Forelimb muscle (tissue), 1 donor: ENCODE results near the gene CAMK2B. TPM values are rescaled to one million over a fixed set of nuclear protein-coding genes. Genes with fewer than 3 reads are reported as not detected.

Experiments
- DNase-seq: peaks from one replicate; pipeline ENCODE4 v3.0.0-alpha.2; 2013; ENCODE audit warnings: low read depth
- polyA plus RNA-seq: library from polyadenylated mRNA; unstranded; fragments of 120-200 nt; gene quantifications from one replicate; pipeline ENCODE4 v1.2.1, GENCODE V29; 2013; ENCODE audit not compliant: insufficient read length

CAMK2B gene
- polyA plus RNA-seq, 1 donor = 22.9 TPM

DNA sequence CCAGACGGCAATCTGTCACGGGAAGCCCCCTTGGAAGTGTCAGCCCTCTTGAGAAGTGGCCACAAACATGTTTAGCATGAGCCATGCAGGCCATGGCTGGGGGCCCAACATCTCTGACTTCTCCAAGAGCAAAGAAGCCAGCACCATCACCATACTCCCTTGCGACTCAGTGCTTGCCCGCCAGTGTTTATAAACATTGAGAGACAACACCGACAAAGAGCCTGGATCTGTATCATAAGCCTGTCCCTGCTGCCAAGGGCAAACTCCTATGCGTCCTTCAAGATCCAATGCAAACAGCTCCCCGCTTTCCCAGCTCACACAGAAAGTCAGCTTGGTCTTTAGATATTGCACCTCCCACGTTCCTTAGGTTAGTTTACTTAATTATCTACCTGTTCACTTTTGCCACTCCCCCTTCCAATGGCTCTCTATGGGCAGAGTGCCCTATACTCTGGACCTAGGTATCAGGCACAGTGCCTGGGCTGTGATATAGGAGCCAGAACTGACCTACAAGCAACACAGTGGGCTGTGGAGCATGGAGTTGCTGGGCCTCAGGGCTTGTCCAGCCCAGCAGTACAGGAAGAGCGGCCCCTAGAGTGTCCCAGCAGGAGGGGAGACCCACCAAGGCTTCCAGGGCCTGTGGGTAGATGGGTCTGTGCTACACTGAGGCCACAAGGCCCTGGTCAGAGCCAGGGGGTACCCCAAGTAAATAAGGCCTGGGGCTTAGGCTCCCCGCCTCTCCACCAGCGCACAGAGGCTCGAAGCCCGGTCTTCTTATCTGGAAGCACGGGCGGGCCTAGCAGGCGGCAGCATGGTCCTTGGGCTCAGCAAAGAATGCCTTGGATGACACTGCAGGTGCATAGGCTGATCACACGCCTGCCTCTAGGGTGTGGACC is 37.7 kb downstream of the CAMK2B start:
- DNase-seq = no peak

DNA sequence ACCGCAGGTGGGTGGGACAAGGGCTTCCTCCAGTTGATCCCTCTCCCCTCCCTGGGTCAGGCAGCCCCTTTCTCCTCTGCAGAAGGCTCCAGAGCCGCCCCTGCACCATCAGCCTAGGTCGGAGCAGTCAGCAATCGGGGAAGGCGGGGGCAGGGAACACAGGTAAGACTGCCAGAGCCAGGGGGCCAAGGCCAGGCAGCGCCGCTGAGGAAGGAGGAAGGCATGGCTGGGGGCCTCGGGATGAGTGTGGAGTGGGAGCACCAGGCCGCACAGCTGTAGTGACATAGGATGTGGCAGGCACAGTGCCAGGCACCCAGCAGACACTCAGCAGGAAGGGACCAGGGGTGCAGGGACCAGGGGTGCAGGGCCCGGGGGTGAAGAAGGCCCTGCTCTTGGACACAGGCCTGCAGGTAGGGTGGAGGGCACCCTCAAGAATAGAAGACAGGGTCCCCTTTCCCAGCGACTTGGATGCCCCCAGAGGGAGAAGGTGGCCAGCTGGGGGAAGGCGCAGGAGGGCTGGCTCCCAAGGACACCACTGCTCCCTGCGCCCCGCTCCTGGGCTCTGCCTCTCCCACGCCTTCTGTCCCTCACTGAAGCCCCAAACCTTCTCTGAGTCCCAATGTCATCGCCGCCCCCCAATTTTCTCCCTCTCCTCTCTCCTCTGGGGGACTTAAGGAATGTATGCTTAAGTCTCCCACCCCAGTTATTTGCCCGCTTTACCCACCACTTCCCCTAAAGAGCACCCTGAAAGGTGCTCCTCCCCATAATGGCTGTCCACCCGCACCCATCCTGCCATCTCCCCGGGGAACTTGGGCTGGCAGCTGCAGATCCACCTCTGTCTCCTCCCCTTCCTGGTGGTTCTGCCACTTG is 38.5 kb downstream of the CAMK2B start:
- DNase-seq = no peak

DNA sequence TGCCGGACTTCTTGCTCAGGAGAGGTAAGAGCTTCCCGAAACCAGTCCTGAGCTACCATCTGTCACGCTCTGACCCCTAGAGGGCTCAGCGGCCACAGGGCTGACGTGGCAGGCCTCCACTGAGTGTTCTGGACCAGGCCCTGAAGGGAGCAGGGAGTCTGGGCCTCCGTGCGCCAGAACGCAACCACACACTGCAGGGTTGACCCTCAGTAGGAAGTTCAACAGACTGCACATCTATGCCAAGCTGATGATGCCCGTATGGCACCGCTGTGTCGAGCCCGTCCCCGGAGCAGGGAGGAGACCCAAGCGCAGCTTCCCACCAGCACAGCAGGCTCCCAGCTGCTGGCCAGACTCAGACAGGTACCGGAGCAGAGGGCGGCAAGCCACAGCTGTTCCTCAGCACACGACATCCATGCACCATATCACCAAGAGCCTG is 39.2 kb downstream of the CAMK2B start:
- DNase-seq = no peak

DNA sequence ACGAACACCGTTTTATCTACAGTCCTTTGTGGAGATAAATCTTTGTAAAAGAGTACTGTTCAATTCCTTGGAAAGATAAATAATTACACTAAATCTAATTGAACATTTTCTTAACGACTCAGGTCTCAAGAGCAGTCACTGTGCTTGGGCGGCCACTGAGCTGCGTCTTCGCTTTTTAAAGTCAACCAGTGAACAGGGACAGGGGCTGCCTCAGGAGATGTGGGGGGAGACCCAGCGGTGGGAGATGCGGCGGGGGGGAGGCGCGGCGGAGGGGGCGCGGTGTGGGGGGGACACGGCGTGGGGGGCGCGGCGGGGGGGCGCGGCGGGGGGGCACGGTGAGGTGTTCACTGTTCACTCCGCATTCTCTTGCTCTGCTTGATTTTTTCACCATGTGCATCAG is 39.8 kb downstream of the CAMK2B start:
- no peak for DNase-seq

DNA sequence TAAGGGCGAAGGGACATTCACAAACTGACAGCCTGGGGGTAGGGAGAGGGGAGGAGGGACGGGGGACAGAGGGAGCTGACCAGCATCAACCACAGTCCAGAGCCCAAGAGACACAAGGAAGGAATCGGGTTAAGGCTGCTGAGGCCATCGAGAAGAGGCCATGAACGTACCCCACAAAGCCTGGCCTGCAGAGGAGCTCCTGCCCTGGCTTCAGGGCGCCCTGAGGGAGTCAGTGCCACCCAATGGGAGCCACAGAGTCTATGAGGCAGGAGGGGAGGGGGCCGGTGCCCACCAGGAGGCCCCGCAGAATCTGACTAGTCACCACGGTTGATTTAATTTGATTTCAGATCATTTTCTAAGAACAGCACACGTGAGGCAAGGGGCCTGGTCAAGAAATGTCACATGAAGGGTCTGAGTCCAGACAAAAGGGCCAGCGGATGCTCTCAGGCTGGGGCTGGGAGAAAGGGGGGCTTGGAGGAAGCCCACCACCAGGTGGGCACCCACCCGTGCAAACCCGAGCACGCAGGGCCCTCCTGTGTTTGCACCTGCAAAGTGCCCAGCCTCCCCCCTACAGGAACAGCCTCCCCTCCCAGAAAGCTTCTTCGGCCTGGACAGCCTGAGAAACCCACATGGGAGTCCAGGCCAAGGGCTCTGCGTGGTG is 40.4 kb downstream of the CAMK2B start:
- no peak for DNase-seq

DNA sequence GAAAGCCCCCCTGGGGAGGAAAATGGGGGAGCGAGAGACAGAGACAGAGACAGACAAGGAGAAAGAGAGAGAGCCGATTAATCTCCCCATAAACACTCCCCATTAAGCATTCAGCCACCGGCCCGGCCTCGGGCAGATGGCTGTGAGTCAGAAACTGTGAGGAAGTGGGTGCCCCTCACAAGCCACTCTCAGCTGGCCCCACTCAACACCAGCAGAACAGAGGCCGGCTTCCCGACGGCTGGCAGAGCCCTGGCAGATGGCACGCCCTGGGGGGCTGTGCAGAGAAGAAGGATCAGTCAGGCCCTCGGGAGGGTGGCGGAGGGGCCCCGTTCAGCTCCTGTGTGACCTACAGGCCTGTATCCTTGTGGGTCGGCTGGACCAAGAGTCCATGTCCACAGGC is 41.2 kb downstream of the CAMK2B start:
- no peak for DNase-seq

DNA sequence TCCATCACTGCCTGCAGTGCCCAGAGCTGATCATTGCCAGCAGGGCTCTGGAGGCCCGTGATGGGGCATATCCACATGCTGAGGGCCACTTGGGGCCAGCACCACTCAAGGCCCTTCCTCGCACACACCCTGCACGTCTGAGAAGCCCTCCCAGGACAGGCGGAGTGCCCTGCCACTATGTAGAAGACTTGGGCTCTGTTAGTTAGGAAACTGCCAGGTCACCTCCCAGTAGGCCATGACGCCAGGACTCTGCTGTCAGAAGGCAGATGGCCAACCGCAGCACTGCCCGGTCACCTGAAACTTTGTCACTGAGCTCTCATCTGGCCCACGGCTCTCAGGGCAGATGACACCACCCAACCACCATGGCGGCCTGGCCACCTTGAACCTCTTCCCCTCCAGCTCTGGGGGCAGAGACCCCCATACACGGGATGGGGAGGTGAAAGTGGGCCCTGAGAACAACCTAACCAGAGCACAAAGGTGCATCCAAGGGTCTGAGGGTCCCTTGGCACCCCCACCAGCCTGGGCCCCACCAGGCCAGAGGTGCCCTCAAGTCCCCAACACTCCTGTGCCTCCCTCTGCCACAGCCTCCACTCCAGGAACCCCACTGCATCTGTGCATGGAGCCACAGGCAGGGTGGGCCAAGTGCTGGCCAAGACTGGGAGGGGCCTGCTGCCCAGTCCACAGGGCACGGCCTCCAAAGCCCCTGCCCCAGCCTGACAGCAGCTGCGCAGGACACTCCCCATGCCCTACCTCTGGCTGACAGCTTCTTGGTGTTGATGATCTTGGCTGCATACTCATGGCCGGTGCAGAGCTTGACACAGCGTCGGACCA is 41.8 kb downstream of the CAMK2B start:
- DNase-seq = no peak

DNA sequence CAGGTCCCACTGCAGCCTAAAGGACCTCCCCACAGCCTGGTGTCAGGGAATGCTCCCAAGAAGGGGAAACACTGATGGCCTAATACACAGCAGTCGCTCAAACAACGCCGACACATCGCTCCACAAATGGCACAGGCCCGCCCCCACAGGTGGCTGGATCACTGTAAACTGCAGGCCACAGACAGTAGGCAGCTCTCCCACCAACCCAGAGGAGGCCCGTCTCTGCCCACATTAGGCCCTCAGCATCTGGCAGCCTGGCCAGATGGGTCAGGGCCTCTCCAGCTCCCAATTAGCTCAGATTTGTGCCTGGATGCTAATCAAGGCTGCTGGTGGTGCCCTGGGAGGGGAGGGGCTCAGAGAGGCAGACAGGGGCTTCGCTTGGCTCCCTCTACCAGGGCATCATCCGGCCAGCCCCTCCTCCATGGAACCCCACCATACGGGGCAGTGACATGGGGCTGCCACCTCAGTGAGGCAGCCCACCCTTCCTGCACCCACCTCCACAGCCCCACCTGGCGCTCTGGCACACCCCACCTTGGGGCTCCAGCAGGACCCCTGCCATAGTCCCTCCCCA is 42.7 kb downstream of the CAMK2B start:
- DNase-seq = no peak

DNA sequence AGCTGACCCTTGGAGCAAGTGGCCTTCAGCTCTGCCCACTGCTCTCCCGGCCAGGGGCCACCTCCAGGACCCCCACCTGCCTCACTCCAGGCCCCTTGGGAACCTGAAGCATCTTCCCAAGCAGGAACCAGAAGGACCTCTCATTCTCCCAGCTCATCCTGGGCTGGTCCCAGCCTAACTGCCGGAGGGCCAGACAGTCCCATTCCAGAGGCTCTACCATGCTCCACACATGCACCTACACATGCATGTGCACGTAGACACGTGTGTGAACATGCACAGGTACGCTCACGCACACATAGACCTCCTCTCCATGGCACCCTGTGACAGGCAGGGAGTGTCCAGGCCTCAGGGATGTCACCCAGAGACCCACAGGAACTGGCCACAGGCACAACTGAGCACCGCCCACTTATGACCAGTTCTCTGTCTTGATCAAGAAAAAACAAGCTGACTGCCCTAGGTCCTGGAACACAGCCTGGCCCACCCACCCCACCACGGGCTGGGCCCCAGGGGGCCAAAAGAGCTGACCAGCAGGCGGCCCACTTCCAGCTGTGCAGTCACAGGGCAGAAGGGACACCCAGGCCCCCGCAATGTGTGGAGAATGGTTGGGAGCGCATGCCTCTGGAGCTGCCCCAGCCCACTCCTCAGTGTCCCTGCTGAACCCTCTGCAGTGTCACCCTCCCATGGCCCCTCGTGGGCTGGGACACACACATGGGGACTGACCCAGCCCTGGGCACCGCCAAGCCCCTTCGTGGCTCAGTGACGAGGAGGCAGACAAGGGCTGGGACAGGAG is 43.4 kb downstream of the CAMK2B start:
- DNase-seq = no peak

DNA sequence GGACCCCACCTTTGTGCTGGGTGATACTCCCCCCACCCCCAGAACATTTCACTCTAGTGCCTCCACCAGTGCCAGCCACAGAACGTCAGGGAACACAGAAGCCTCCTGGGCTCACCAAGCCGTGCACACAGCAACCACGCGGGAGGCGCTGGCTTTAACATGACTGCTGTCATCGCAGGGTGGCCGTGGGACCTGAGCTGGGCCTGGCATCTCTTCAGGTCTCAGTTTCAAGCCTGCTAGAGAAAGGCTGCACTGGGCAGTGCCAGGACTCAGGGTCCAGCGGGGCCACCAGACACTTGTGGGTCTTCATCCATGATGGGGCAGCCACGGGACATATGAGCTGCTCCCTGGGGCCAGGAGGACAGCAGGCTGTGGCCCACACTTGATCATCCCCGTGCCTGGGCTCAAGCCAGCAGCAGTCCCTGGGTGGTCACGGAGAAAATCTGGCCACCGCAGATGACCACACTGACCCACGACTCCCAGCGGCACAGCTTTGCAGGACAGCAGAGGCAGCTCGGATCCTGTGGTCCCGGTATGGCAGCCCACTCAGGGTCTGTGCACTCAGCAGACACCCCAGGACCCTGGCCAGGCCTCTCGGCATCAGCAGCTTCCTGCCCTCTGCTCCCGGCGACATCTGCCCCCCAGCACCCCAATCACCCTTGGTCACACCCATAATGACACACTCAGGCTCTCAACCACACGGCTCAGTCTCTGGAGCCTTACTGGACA is 44.2 kb downstream of the CAMK2B start:
- no peak for DNase-seq

DNA sequence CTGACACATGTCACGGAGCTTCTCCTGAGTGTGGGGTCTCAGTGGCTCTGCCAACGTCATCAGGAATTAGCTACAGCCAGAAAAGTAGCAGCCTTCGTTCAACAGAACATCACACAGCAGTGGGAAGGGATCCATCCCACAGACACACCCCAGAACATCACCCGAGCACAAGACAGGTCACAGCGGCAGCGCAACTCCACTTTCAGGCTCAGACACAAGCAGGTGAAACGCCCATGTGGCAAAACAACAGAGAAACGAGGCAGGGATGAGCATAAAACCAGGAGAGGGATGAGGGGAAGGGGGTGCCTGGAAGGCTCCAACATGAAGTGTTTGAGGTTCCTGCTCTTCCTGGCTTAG is 44.8 kb downstream of the CAMK2B start:
- no peak for DNase-seq

DNA sequence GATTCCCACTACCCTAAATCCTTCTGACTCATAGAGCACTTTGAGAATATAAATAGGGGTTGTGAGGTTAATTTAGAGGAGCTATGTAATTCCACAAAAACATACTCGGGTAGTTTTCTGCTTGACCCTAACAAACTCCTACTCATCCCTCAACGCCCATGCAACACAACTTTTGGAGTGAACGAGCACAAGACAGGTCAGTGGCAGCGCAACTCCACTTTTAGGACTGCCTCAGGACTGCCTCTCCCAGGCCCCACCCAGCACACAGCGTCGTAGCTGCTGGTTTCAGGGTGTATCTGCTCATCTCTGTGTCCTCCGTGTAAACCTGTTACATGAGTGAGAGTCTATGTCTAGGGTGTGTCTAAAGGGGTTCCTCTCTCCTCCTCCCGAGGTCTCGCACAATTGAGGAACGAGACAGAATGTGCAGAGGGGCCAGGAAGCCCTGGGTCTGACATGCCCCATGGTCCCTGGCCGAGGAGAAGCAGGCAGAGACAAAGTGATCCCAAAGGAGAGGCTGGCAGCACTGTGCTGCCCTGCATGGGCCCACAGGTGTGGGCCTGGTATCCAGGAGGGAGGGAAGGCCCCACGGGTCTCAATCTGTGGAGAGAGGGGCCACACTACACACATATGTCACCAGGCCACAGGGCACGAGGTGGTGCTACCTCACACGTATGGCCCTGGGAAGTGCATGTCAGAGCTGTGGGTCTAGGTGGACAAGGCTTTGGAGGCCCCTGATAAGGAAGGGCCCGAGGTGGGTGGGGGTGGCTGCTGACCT is 45.5 kb downstream of the CAMK2B start:
- no peak for DNase-seq

DNA sequence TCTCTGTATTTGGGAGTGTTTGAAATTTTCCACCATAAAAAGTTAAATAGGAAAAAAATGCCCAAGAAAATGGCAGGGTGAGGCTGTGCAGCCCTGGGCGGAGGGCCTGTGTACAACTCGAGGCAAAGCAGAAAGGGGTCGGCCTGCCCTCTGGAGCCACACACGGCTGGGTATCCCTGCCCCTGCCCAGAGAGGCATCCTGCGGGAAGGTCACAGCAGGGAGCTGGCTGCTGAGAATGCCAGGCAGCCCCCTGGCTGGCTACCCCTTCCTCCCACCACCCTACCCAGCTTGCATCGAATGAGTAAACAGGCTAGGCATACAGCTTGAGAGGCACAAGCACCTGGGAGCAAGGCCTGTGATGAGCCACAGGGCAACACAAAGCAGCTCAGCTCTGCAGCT is 46.1 kb downstream of the CAMK2B start:
- no peak for DNase-seq

DNA sequence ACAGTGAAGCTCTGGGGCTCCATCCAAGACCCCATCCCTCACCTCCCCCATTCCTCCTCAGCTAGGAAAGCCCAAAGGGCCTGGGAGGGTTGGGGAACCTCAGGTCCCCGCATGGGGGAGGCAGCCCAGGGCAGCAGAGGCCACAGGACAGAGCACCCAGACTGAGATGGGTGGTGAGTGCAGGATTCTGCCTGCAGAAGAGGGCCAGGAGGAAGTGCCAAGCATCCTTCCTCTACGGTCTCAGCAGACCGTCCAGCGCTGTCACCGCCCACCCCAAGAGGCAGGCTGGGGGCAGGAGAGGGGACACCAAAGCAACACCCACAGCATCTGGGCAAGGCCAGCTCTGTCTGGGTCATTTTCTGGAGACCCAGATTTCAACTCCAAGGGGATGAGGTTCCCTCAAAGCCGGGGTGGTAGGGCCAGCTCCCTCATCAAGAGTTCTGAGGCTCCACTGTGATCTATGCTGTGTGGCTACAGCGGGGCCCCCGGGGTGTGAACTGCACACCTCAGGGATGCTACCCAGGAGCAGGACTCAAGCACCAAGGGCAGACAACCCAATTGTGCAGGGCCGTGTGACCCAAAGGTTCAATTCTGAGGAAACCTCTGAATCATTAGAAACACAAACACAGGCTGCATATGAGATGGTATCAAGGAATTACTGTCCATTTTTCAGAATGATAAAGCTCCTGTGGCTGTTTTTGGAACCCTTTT is 46.8 kb downstream of the CAMK2B start:
- no peak for DNase-seq

DNA sequence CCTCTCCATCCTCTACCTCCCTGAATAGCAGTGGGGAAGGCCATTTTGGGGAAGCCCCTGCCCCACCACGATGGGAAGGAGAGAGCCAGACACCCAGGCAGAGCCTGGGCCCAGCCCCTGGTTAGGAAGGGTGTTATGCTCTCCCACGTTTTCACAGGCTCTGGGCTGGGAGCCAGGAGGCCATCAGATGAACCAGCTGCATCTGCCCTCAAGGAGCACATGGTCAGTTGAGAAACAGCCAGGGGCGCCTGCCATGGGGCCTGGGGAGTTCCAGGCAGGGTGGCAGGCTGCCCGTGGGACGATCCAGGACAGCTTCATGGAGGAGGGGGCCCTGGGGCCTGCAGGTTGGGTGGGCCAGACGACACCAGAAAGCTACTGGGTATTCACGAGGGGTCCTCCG is 47.5 kb downstream of the CAMK2B start:
- no peak for DNase-seq

DNA sequence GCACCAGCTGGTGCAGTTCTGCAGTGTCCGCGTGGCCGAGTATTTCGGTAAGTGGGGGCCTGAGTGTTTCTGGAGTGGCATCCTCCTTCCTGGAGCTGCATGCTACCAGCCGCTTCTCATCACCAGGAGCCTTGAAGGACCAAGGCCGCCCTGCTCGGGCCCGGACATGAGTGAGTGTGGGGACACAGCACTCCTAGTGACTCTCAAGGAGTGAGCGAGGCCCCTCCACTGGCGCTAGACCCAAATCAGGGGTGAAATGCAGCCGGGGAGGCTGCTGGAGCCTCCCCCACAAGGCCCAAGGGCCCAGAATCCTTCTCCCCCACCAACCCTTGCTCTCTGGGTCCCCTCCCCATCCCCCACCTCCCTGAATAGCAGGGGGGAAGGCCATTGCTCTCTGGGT is 48.0 kb downstream of the CAMK2B start:
- no peak for DNase-seq

DNA sequence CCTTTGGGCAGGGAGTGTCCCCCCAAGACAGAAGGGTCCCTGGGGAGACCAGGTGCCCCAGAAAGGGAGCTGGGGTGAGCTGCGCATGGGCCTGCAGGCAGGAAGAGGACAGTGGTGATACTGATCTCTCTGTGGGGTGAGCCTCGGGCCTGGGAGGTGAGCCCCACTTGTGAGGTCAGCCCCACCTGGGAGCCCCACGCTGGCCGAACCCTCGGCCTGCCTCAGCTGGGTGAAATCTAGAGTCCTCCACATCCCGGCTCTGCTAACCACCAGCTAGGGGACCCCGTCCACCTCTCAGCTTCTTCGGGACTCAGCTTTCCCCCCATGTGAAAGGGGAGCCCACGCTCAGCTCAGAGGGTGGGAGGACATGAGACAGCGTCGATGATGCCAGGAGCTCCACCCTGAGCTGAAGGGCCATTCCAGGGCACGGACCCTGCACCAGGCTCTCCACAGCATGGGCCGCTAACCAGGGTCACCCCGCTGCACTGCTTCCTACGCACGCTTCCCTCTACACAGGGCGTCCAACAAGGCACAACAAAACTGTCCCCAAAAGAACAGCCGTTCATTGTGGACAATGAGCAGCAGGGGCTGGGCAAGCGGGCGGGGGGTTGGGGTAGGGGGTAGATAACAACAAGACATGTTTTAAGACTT is 48.7 kb downstream of the CAMK2B start:
- no peak for DNase-seq
